ENCODE results near the gene UQCC5. TPM values are rescaled to one million over a fixed set of nuclear protein-coding genes. Genes with fewer than 3 reads are reported as not detected.

UQCC5 gene
- total RNA-seq, 3 donors from 2014 or later = 22.8 to 25.7 (median 23.2) TPM

DNA sequence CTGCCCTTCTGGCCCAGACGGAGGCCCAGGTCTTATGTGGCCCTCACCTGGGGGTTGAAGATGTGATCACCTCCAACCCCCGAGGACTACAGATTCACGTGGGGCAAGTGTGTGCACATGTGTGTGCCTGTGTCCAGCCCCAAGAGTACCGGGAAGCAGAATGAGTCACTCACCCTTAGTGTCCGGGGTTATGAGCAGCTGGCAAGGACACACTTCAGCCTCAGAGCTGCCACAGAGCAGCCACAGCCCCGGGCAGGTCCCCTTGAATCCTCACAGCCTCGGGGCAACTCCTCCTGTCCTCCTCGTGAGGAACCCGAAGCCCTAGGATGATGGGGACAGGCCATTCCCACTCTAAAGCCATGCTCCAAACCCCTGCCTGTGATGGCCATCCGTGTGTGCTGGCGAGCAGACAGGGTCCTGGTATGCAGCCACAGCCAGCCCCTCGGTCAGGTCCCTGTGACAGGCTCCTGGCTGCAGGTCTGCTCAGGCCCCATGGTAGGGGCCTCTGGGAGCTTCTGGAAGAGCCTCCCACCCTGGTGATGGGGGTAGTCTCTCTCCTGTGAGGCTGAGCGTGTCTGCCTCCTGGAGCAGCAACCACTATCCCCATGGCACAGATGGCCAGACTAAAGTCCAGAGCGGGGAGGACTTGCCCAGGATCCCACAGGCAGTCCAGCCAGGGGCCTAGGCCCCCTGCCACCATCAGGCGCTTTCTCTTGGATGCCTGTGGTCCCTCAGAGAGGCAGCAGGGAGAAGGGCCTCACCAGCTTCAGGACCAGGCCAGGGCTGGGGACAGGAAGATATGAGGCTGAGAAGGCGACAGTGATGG is 40.4 kb upstream of the UQCC5 start:
- no peaks in the 10 kb centered on the region for H3K4me1 Mint-ChIP-seq (ENCODE audit: low read depth)
- no peaks in the 10 kb centered on the region for H3K27me3 Mint-ChIP-seq (ENCODE audit: low read depth)
- peaks cover 7% of the 10 kb centered on the region for H3K36me3 Mint-ChIP-seq (ENCODE audit: insufficient read depth)
- no peak for DNase-seq
- ATAC-seq = no peak
- no peak overlapping the region for H3K4me3 Mint-ChIP-seq
- H3K9me3 Mint-ChIP-seq = no peaks in the 10 kb centered on the region

DNA sequence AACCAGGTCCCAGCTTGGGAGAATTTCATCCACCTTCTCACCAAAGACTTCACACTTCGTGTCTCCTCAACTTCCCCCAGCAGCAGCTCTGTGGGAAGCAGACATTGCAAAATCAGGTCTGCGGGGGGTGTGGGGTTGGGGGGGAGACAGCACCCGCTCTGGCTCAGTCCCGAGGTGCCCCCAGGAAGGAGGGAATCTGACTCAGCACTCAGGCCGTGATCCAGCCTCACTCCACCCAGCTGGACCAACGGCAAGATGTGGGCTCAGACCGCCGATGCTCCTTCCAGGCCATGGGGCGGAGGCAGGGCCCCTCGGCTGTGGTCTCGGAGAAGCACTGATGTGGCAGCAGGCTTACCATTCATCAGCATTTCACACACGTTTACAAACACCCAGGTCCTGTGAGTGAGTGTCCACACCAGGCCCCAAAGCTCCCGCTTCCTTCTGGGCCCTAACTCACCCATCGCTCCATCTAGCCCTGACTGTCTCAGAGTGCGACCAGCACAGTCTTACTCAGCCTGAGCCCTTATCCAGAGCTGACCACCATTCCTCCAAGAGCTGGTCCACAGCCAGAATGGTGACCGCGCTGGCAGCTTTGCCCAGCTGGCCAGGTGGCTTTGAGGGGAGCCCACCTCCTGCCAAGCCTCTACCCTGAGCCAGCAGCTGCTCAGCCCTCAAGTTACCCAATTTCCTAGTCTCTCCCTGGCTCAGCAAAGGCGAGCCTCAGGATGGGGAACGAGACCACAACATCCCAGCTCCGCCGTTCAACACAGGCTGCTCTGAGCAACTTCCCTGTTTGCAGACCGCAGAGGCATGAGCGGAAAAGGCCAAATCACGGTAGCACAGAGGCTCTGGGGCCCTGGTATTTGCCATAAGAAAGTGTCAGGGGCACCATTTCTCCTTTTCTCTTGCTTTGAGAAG is 38.0 kb upstream of the UQCC5 start:
- Mint-ChIP-seq H3K4me3 (no peak overlapping the region), H3K9me3 (no peaks in the 10 kb centered on the region), H3K27me3 (ENCODE audit: low read depth) (no peaks in the 10 kb centered on the region), H3K36me3 (ENCODE audit: insufficient read depth) (no peaks in the 10 kb centered on the region), H3K4me1 (ENCODE audit: low read depth) (no peaks in the 10 kb centered on the region)
- DNase-seq = no peak
- ATAC-seq = no peak

GRCh38 chr3:52501046-52501445 is 35.4 kb upstream of the UQCC5 start:
- Mint-ChIP-seq H3K9me3 (no peaks in the 10 kb centered on the region), H3K4me3 (no peak overlapping the region), H3K4me1 (ENCODE audit: low read depth) (no peaks in the 10 kb centered on the region), H3K36me3 (ENCODE audit: insufficient read depth) (no peaks in the 10 kb centered on the region), H3K27me3 (ENCODE audit: low read depth) (no peaks in the 10 kb centered on the region)
- DNase-seq (no peak), ATAC-seq (no peak)

DNA sequence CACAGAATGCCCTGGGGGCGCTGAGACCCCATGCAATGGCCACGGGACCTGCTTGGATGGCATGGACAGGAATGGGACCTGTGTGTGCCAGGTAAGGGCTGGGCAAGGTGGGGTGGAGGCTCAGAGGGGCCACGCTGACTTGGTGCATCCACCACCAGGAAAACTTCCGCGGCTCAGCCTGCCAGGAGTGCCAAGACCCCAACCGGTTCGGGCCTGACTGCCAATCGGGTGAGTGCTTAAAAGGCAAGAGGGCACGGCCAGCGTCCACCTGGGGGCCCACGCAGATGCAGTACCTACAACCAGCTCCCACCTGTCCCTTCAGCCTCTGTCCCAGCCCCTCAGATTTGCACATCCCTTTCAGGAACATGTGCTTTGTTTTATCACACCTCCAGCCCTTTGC is 34.4 kb upstream of the UQCC5 start:
- H3K9me3 Mint-ChIP-seq = no peaks in the 10 kb centered on the region
- DNase-seq = no peak
- ATAC-seq = no peak
- no peaks in the 10 kb centered on the region for H3K4me1 Mint-ChIP-seq (ENCODE audit: low read depth)
- H3K27me3 Mint-ChIP-seq (ENCODE audit: low read depth) = no peaks in the 10 kb centered on the region
- no peak overlapping the region for H3K4me3 Mint-ChIP-seq
- no peaks in the 10 kb centered on the region for H3K36me3 Mint-ChIP-seq (ENCODE audit: insufficient read depth)

- H3K4me1 Mint-ChIP-seq (ENCODE audit: low read depth) = no peaks in the 10 kb centered on the region
- DNase-seq = no peak
- no peaks in the 10 kb centered on the region for H3K27me3 Mint-ChIP-seq (ENCODE audit: low read depth)
- no peak for ATAC-seq
- H3K36me3 Mint-ChIP-seq (ENCODE audit: insufficient read depth) = no peaks in the 10 kb centered on the region
- no peak overlapping the region for H3K4me3 Mint-ChIP-seq
- no peaks in the 10 kb centered on the region for H3K9me3 Mint-ChIP-seq
Measured at GRCh38 chr3:52502808-52503350, 33.5 kb upstream of the UQCC5 start.

GRCh38 chr3:52503788-52504424 is 32.5 kb upstream of the UQCC5 start:
- H3K4me1 Mint-ChIP-seq (ENCODE audit: low read depth) = no peaks in the 10 kb centered on the region
- no peak overlapping the region for H3K4me3 Mint-ChIP-seq
- H3K9me3 Mint-ChIP-seq = no peaks in the 10 kb centered on the region
- no peak for ATAC-seq
- no peaks in the 10 kb centered on the region for H3K36me3 Mint-ChIP-seq (ENCODE audit: insufficient read depth)
- no peak for DNase-seq
- H3K27me3 Mint-ChIP-seq (ENCODE audit: low read depth) = no peaks in the 10 kb centered on the region

DNA sequence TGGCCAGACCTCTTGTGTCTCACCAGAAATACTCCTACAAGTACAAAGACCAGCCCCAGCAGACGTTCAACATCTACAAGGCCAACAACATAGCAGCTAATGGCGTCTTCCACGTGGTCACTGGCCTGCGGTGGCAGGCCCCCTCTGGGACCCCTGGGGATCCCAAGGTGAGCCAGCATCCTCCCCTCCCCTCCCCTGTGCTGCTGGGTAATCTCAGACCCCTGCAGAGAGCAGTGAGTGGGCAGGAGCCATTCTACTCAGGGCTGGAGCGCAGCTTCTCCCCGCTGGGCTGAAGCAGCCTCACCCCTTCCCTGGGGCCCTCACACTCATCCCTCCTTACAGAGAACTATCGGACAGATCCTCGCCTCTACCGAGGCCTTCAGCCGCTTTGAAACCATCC is 31.4 kb upstream of the UQCC5 start:
- no peaks in the 10 kb centered on the region for H3K36me3 Mint-ChIP-seq (ENCODE audit: insufficient read depth)
- no peaks in the 10 kb centered on the region for H3K4me1 Mint-ChIP-seq (ENCODE audit: low read depth)
- ATAC-seq (no peak), DNase-seq (no peak)
- no peaks in the 10 kb centered on the region for H3K9me3 Mint-ChIP-seq
- H3K4me3 Mint-ChIP-seq = no peak overlapping the region
- no peaks in the 10 kb centered on the region for H3K27me3 Mint-ChIP-seq (ENCODE audit: low read depth)

GRCh38 chr3:52506266-52506966 is 30.0 kb upstream of the UQCC5 start:
- H3K4me3 Mint-ChIP-seq = no peak overlapping the region
- ATAC-seq = no peak

GRCh38 chr3:52507359-52507758 is 29.0 kb upstream of the UQCC5 start:
- Mint-ChIP-seq H3K36me3 (ENCODE audit: insufficient read depth) (no peaks in the 10 kb centered on the region), H3K4me1 (ENCODE audit: low read depth) (no peaks in the 10 kb centered on the region), H3K4me3 (no peak overlapping the region), H3K27me3 (ENCODE audit: low read depth) (no peaks in the 10 kb centered on the region), H3K9me3 (no peaks in the 10 kb centered on the region)
- DNase-seq = no peak
- no peak for ATAC-seq

More at GRCh38 chr3:52506266-52506966, 30.0 kb upstream of the UQCC5 start:
- Mint-ChIP-seq H3K36me3 (ENCODE audit: insufficient read depth) (no peaks in the 10 kb centered on the region), H3K27me3 (ENCODE audit: low read depth) (no peaks in the 10 kb centered on the region), H3K4me1 (ENCODE audit: low read depth) (no peaks in the 10 kb centered on the region), H3K9me3 (no peaks in the 10 kb centered on the region)
- no peak for DNase-seq

DNA sequence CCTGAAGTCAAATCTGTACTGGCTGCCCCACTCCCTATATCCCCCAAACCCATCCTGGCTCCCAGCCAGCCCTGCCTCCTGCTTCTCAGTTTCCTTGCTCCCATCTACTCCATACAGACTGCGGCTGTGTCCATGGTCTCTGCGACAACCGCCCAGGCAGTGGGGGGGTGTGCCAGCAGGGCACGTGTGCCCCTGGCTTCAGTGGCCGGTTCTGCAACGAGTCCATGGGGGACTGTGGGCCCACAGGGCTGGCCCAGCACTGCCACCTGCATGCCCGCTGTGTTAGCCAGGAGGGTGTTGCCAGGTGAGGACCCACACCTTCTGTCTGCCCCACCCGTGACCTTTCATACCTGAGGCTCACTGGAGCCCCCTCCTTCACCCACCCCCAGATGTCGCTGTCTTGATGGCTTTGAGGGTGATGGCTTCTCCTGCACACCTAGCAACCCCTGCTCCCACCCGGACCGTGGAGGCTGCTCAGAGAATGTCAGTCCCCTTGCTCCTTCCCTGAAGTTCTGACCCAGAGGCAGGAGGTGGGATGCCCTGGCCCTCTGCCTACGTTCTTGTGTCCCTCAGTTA is 26.6 kb upstream of the UQCC5 start:
- ATAC-seq (no peak), DNase-seq (no peak)
- Mint-ChIP-seq H3K27me3 (ENCODE audit: low read depth) (no peaks in the 10 kb centered on the region), H3K36me3 (ENCODE audit: insufficient read depth) (no peaks in the 10 kb centered on the region), H3K4me1 (ENCODE audit: low read depth) (no peaks in the 10 kb centered on the region), H3K4me3 (no peak overlapping the region), H3K9me3 (no peaks in the 10 kb centered on the region)

- H3K4me1 Mint-ChIP-seq (ENCODE audit: low read depth) = no peaks in the 10 kb centered on the region
- no peak overlapping the region for H3K4me3 Mint-ChIP-seq
- H3K27me3 Mint-ChIP-seq (ENCODE audit: low read depth) = no peaks in the 10 kb centered on the region
- ATAC-seq = no peak
- H3K36me3 Mint-ChIP-seq (ENCODE audit: insufficient read depth) = no peaks in the 10 kb centered on the region
- DNase-seq = no peak
- H3K9me3 Mint-ChIP-seq = no peaks in the 10 kb centered on the region
Measured at GRCh38 chr3:52511509-52511908, 24.9 kb upstream of the UQCC5 start.

DNA sequence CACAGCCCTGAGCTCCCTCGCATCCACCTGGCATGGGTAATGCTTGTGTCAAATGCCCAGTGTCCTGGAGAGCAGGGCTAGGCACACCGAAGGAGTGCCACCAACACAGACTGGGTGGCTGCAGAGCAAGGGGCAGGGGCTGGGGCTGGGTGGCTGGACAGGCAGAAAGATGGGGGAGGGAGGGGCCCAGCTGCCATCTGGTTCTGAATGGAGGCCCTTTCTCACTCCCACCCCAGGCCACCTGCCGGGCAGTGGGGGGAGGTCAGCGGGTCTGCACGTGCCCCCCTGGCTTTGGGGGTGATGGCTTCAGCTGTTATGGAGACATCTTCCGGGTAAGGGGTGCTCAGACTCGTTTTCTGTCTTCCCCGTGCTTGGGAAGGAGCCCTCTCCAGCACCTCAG is 24.3 kb upstream of the UQCC5 start:
- no peaks in the 10 kb centered on the region for H3K36me3 Mint-ChIP-seq (ENCODE audit: insufficient read depth)
- ATAC-seq = no peak

DNA sequence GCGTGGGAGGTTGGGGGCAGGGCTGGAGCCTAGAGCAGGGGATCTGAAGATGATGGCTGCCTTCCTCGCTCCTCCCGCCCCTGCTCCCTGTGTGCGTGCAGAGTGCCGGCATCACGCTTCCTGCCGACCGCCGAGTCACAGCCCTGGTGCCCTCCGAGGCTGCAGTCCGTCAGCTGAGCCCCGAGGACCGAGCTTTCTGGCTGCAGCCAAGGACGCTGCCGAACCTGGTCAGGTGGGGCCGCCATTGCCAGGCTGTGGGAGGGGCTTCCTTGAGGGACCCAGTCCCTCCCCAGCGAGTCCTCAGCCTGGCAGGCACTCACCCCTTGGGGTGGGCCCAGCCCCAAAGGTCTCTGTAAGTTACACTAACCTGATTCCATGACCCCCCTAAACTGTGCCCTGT is 23.7 kb upstream of the UQCC5 start:
- no peak for ATAC-seq
- no peak overlapping the region for H3K4me3 Mint-ChIP-seq
- DNase-seq = no peak
- H3K36me3 Mint-ChIP-seq (ENCODE audit: insufficient read depth) = no peaks in the 10 kb centered on the region
- no peaks in the 10 kb centered on the region for H3K9me3 Mint-ChIP-seq
- H3K4me1 Mint-ChIP-seq (ENCODE audit: low read depth) = no peaks in the 10 kb centered on the region
- H3K27me3 Mint-ChIP-seq (ENCODE audit: low read depth) = no peaks in the 10 kb centered on the region

More for the DNA sequence above, 24.3 kb upstream of the UQCC5 start:
- no peak overlapping the region for H3K4me3 Mint-ChIP-seq
- no peaks in the 10 kb centered on the region for H3K27me3 Mint-ChIP-seq (ENCODE audit: low read depth)
- H3K9me3 Mint-ChIP-seq = no peaks in the 10 kb centered on the region
- DNase-seq = no peak
- no peaks in the 10 kb centered on the region for H3K4me1 Mint-ChIP-seq (ENCODE audit: low read depth)
